Tibial nerve (tissue), 4 donors: Measurements from ENCODE around the gene CD1C. TPM values are rescaled to one million over a fixed set of nuclear protein-coding genes. Genes with fewer than 3 reads are reported as not detected.
"Not testable (repeated sequence)": the region's sequence is repeated elsewhere in the genome, so short reads cannot be mapped to it uniquely, and the experiment has no call there.

Experiments used
- DNase-seq, 2 donors: peaks; one replicate each; pipeline ENCODE4 v3.0.0-alpha.2; 2019; ENCODE audit warnings: low spot score in 2 of 2
- H3K27ac ChIP-seq, 4 donors: fragments of 200-600 bp; sonication (generic) in 3 of 4; one replicate each; pipeline ENCODE4 v1.5.1; 2017 to 2019; ENCODE audit warnings: mild to moderate bottlenecking in 1 of 4
- H3K27me3 ChIP-seq, 2 donors: fragments of 200-600 bp; sonication (generic) in 1 of 2; one replicate each; pipeline versions ENCODE4 v1.5.1 to v1.6.0; 2017 to 2019
- H3K36me3 ChIP-seq, 3 donors: fragments of 200-600 bp; sonication (generic); one replicate each; pipeline ENCODE4 v1.5.1; 2018 to 2019
- H3K4me1 ChIP-seq, 4 donors: fragments of 200-600 bp; sonication (generic) in 3 of 4; one replicate each; pipeline ENCODE4 v1.5.1; 2017 to 2019
- H3K4me3 ChIP-seq, 4 donors: fragments of 200-600 bp; sonication (generic) in 3 of 4; one replicate each; pipeline ENCODE4 v1.5.1; 2017 to 2019; ENCODE audit warnings: mild to moderate bottlenecking in 1 of 4, moderate library complexity in 1 of 4
- H3K9me3 ChIP-seq, 4 donors: fragments of 200-600 bp; sonication (generic) in 3 of 4; one replicate each; pipeline ENCODE4 v1.5.1; 2017 to 2019
- CTCF ChIP-seq, 5 experiments: fragments of 200-600 bp in 3 of 5; fragments of 450-650 bp in 2 of 5; sonication (generic) in 3 of 5; IDR thresholded peaks; one replicate each; pipeline ENCODE4 v1.5.1; 2016 to 2019; ENCODE audit warnings: antibody characterized with exemption in 5 of 5, mild to moderate bottlenecking in 3 of 5, moderate library complexity in 2 of 5
- EP300 ChIP-seq, 2 donors: sonication (generic); formaldehyde crosslinking; IDR thresholded peaks; one replicate each; pipeline ENCODE4 v1.6.1; 2017; ENCODE audit warnings: antibody characterized with exemption in 2 of 2, mild to moderate bottlenecking in 1 of 2
- POLR2A ChIP-seq, 2 donors: fragments of 450-650 bp; IDR thresholded peaks; one replicate each; pipeline ENCODE4 v1.6.1; 2017; ENCODE audit warnings: antibody characterized with exemption in 2 of 2, mild to moderate bottlenecking in 2 of 2, moderate library complexity in 2 of 2
- WGBS, 2 donors: methylation state at CpG; one replicate each; pipeline ENCODE4 v1.1.5; 2018; 5-methylcytosine and 5-hydroxymethylcytosine counted together
- total RNA-seq, 4 donors: library from RNA; depleted of rRNA; stranded (reverse); fragments of >200 nt; gene quantifications; one replicate each; pipeline ENCODE4 v1.1.0, GENCODE V29; 2016

CD1C gene
- total RNA-seq, 4 donors from 2014 or later, result 2.2 to 2.5 TPM; not detected in 2

GRCh38 chr1:158251163-158251562 lies 38.6 kb upstream of the CD1C start:
- no peak overlapping the region for H3K27ac ChIP-seq
- H3K27me3 ChIP-seq, result no peaks in the 10 kb centered on the region
- H3K9me3 ChIP-seq, result no peaks in the 10 kb centered on the region
- peaks cover 0 to 4% (median 0%) of the 10 kb centered on the region in 4 donors for H3K4me1 ChIP-seq
- WGBS, 2 donors, result 62 to 79% methylated on average over 2 of the region's 2 CpGs
- no peaks in the 10 kb centered on the region for H3K36me3 ChIP-seq
- no peak overlapping the region for H3K4me3 ChIP-seq
- DNase-seq, result no peak
- TF ChIP-seq EP300 (IDR thresholded peaks at IDR 0.05) (no peak), POLR2A (IDR thresholded peaks at IDR 0.05) (no peak), CTCF (IDR thresholded peaks at IDR 0.05) (no peak)

GRCh38 chr1:158255656-158256055 lies 34.1 kb upstream of the CD1C start:
- Histone ChIP-seq H3K4me3 (no peak overlapping the region), H3K27ac (no peak overlapping the region), H3K27me3 (no peaks in the 10 kb centered on the region), H3K36me3 (no peaks in the 10 kb centered on the region), H3K4me1 (no peaks in the 10 kb centered on the region), H3K9me3 (no peaks in the 10 kb centered on the region)
- DNase-seq, result no peak
- TF ChIP-seq EP300 (IDR thresholded peaks at IDR 0.05) (no peak), CTCF (IDR thresholded peaks at IDR 0.05) (no peak), POLR2A (IDR thresholded peaks at IDR 0.05) (no peak)

- H3K4me1 ChIP-seq, H3K9me3 ChIP-seq, H3K36me3 ChIP-seq, H3K27me3 ChIP-seq, H3K4me3 ChIP-seq, H3K27ac ChIP-seq, DNase-seq: not testable (repeated sequence)
- 91 to 92% methylated on average over 9 of the region's 9 CpGs for WGBS, 2 donors
Measured at GRCh38 chr1:158256747-158257146, 33.0 kb upstream of the CD1C start.

GRCh38 chr1:158257888-158258287 lies 31.8 kb upstream of the CD1C start:
- TF ChIP-seq EP300 (IDR thresholded peaks at IDR 0.05) (no peak), CTCF (IDR thresholded peaks at IDR 0.05) (no peak), POLR2A (IDR thresholded peaks at IDR 0.05) (no peak)
- Histone ChIP-seq H3K36me3 (no peaks in the 10 kb centered on the region), H3K27ac (no peak overlapping the region), H3K9me3 (no peaks in the 10 kb centered on the region), H3K27me3 (no peaks in the 10 kb centered on the region), H3K4me1 (no peaks in the 10 kb centered on the region), H3K4me3 (no peak overlapping the region)
- WGBS, 2 donors, result 63 to 68% methylated on average over 2 of the region's 2 CpGs
- DNase-seq, result no peak

- no peak overlapping the region for H3K27ac ChIP-seq
- TF ChIP-seq CTCF (IDR thresholded peaks at IDR 0.05) (no peak), EP300 (IDR thresholded peaks at IDR 0.05) (no peak), POLR2A (IDR thresholded peaks at IDR 0.05) (no peak)
- H3K4me3 ChIP-seq, result no peak overlapping the region
- no peaks in the 10 kb centered on the region for H3K27me3 ChIP-seq
- H3K4me1 ChIP-seq, result no peaks in the 10 kb centered on the region
- DNase-seq, result no peak
- WGBS, 2 donors, result 91 to 100% methylated on average over 1 of the region's 1 CpG
- H3K9me3 ChIP-seq, result no peaks in the 10 kb centered on the region
- no peaks in the 10 kb centered on the region for H3K36me3 ChIP-seq
Measured at GRCh38 chr1:158259117-158259516, 30.6 kb upstream of the CD1C start.

- Histone ChIP-seq H3K36me3 (no peaks in the 10 kb centered on the region), H3K27ac (no peak overlapping the region), H3K4me1 (no peaks in the 10 kb centered on the region), H3K4me3 (no peak overlapping the region), H3K9me3 (peaks cover 0 to 7% (median 2%) of the 10 kb centered on the region in 4 donors), H3K27me3 (no peaks in the 10 kb centered on the region)
- no peak for TF ChIP-seq POLR2A (IDR thresholded peaks at IDR 0.05)
- TF ChIP-seq CTCF (IDR thresholded peaks at IDR 0.05), result no peak
- no peak for TF ChIP-seq EP300 (IDR thresholded peaks at IDR 0.05)
- DNase-seq, result no peak
Measured at GRCh38 chr1:158272681-158273080, 17.0 kb upstream of the CD1C start.
